ENCODE data around the gene DDX24.

DNA sequence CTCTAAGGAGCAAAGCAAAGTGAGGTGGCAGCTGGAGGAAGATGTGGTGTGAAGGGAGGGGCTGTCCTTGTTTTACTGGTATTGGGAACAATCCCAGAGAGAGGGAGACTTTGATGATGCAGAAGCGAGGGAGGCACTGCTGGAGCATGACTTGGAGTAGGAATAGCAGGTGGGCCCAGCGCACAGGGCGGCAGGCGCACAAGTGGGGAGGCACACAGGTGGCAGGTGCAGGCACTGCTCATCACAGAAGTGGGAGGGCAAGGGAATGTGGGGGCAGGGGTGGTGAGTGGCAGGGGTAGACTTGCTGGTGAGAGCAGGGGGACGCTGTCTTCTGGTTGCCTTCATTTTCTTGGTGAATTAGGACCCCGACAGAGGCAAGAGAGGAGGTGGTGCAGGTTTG is 18.0 kb upstream of the DDX24 start:
- TF ChIP-seq, protein P1, sequence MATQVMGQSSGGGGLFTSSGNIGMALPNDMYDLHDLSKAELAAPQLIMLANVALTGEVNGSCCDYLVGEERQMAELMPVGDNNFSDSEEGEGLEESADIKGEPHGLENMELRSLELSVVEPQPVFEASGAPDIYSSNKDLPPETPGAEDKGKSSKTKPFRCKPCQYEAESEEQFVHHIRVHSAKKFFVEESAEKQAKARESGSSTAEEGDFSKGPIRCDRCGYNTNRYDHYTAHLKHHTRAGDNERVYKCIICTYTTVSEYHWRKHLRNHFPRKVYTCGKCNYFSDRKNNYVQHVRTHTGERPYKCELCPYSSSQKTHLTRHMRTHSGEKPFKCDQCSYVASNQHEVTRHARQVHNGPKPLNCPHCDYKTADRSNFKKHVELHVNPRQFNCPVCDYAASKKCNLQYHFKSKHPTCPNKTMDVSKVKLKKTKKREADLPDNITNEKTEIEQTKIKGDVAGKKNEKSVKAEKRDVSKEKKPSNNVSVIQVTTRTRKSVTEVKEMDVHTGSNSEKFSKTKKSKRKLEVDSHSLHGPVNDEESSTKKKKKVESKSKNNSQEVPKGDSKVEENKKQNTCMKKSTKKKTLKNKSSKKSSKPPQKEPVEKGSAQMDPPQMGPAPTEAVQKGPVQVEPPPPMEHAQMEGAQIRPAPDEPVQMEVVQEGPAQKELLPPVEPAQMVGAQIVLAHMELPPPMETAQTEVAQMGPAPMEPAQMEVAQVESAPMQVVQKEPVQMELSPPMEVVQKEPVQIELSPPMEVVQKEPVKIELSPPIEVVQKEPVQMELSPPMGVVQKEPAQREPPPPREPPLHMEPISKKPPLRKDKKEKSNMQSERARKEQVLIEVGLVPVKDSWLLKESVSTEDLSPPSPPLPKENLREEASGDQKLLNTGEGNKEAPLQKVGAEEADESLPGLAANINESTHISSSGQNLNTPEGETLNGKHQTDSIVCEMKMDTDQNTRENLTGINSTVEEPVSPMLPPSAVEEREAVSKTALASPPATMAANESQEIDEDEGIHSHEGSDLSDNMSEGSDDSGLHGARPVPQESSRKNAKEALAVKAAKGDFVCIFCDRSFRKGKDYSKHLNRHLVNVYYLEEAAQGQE (IDR thresholded peaks at IDR 0.05; ENCODE audit: low read depth): no peak
- TF ChIP-seq EGR1 (IDR thresholded peaks at IDR 0.05): no peak
- TF ChIP-seq, protein P2, sequence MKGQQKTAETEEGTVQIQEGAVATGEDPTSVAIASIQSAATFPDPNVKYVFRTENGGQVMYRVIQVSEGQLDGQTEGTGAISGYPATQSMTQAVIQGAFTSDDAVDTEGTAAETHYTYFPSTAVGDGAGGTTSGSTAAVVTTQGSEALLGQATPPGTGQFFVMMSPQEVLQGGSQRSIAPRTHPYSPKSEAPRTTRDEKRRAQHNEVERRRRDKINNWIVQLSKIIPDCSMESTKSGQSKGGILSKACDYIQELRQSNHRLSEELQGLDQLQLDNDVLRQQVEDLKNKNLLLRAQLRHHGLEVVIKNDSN (IDR thresholded peaks at IDR 0.05): no peak
- no peak for TF ChIP-seq FOXM1 (IDR thresholded peaks at IDR 0.05; ENCODE audit: borderline replicate concordance, low read depth)
- no peak for TF ChIP-seq TAF1 (IDR thresholded peaks at IDR 0.05; ENCODE audit: low read depth)
- TF ChIP-seq NFIC (IDR thresholded peaks at IDR 0.05): no peak

Data from Ishikawa (cell line).